ENCODE data around the gene CBX7. TPM values are rescaled to one million over a fixed set of nuclear protein-coding genes. Genes with fewer than 3 reads are reported as not detected.

CBX7 gene
- total and polyA plus RNA-seq, 2 donors (not counting 3 experiments of a cell fraction or from before 2014, with no cell fraction given), result 3.4 to 7.1 TPM

- no peak overlapping the region for H3K4me2 ChIP-seq (ENCODE audit: insufficient read depth, low read length)
- ChIA-PET POLR2A (no interaction called here), CTCF (no interaction called here)
- H3K9me1 ChIP-seq (replicated peaks; ENCODE audit: control insufficient read depth, extremely low read depth, insufficient read depth, low read length), result no peaks in the 10 kb centered on the region
- no TSS peak for BruUV-seq (replicated peaks)
- TF ChIP-seq FOS (IDR thresholded peaks at IDR 0.05; ENCODE audit: borderline replicate concordance, insufficient read depth, low read length), result no peak
- TF ChIP-seq JUN (IDR thresholded peaks at IDR 0.05; ENCODE audit: borderline replicate concordance, insufficient read depth, insufficient read length, low read depth), result no peak
- no peak for TF ChIP-seq MAX (IDR thresholded peaks at IDR 0.05; ENCODE audit: insufficient read depth, insufficient read length)
- H3K27me3 ChIP-seq (ENCODE audit: control insufficient read depth in 2 of 2, insufficient read depth in 2 of 2, low read length in 2 of 2), result peaks cover 0 to 4% of the 10 kb centered on the region in 2 experiments
- no peaks in the 10 kb centered on the region for H3K36me3 ChIP-seq (ENCODE audit: control insufficient read depth in 2 of 2, extremely low read depth in 1 of 2, insufficient read depth in 2 of 2, low read length in 2 of 2)
- H3K4me3 ChIP-seq (replicated peaks in 1 of 3; ENCODE audit: insufficient read depth in 1 of 3, low read depth in 1 of 3, low read length in 3 of 3), result no peak overlapping the region
- H3K4me1 ChIP-seq (ENCODE audit: control insufficient read depth, extremely low read depth, insufficient read depth, low read length), result no peaks in the 10 kb centered on the region
- no peaks in the 10 kb centered on the region for H3K79me2 ChIP-seq (ENCODE audit: control insufficient read depth, insufficient read depth, low read length)
- intact Hi-C loops (cut with micrococcal nuclease), result no loop called here
- no peak overlapping the region for H3K9ac ChIP-seq (replicated peaks; ENCODE audit: extremely low read depth, insufficient read depth, low read length)
- DNase-seq (ENCODE audit: low read depth, low spot score) (no peak), FAIRE-seq (no peak)
- H2AFZ ChIP-seq (ENCODE audit: low read depth, low read length), result no peak overlapping the region
- no peaks in the 10 kb centered on the region for H4K20me1 ChIP-seq (replicated peaks; ENCODE audit: control insufficient read depth, extremely low read depth, insufficient read depth, low read length)
- no peak overlapping the region for H3K27ac ChIP-seq (ENCODE audit: insufficient read depth, low read depth, low read length)
- H3K9me3 ChIP-seq (replicated peaks; ENCODE audit: control insufficient read depth, insufficient read depth, low read length), result no peaks in the 10 kb centered on the region
- dilution Hi-C loops (cut with MboI; ENCODE audit: extremely low pct_ligation_motif_present, low sequenced_read_pairs), result no loop called here
These were observed 64.4 kb downstream of the CBX7 start for GRCh38 chr22:39087881-39088684.

- H3K4me2 ChIP-seq (ENCODE audit: insufficient read depth, low read length), result no peak overlapping the region
- intact Hi-C loops (cut with micrococcal nuclease), result no loop called here
- no peaks in the 10 kb centered on the region for H3K27me3 ChIP-seq (ENCODE audit: control insufficient read depth in 2 of 2, insufficient read depth in 2 of 2, low read length in 2 of 2)
- dilution Hi-C loops (cut with MboI; ENCODE audit: extremely low pct_ligation_motif_present, low sequenced_read_pairs), result no loop called here
- no TSS peak for BruUV-seq (replicated peaks)
- ChIA-PET CTCF (no interaction called here), POLR2A (no interaction called here)
- H3K9ac ChIP-seq (replicated peaks; ENCODE audit: extremely low read depth, insufficient read depth, low read length), result no peak overlapping the region
- no peaks in the 10 kb centered on the region for H3K9me3 ChIP-seq (replicated peaks; ENCODE audit: control insufficient read depth, insufficient read depth, low read length)
- no peak overlapping the region for H3K27ac ChIP-seq (ENCODE audit: insufficient read depth, low read depth, low read length)
- H2AFZ ChIP-seq (ENCODE audit: low read depth, low read length), result no peak overlapping the region
- no peaks in the 10 kb centered on the region for H3K36me3 ChIP-seq (ENCODE audit: control insufficient read depth in 2 of 2, extremely low read depth in 1 of 2, insufficient read depth in 2 of 2, low read length in 2 of 2)
- H3K9me1 ChIP-seq (replicated peaks; ENCODE audit: control insufficient read depth, extremely low read depth, insufficient read depth, low read length), result no peaks in the 10 kb centered on the region
- FAIRE-seq (no peak), DNase-seq (ENCODE audit: low read depth, low spot score) (no peak)
- H3K4me1 ChIP-seq (ENCODE audit: control insufficient read depth, extremely low read depth, insufficient read depth, low read length), result no peaks in the 10 kb centered on the region
- H3K79me2 ChIP-seq (ENCODE audit: control insufficient read depth, insufficient read depth, low read length), result no peaks in the 10 kb centered on the region
- TF ChIP-seq GATA2 (IDR thresholded peaks at IDR 0.05; ENCODE audit: insufficient read depth, insufficient read length, low read depth, low read length), result no peak
- TF ChIP-seq EZH2 (IDR thresholded peaks at IDR 0.05; ENCODE audit: borderline replicate concordance, low read depth, low read length, severe bottlenecking), result no peak
- no peak for TF ChIP-seq MAX (IDR thresholded peaks at IDR 0.05; ENCODE audit: insufficient read depth, insufficient read length)
- TF ChIP-seq CTCF (IDR thresholded peaks at IDR 0.05; ENCODE audit: extremely low read depth in 1 of 2, insufficient read depth in 1 of 2, low read depth in 1 of 2, low read length in 2 of 2), result no peak
- no peak for TF ChIP-seq POLR2AphosphoS5 (IDR thresholded peaks at IDR 0.05; ENCODE audit: insufficient read depth, low read depth, low read length)
- TF ChIP-seq FOS (IDR thresholded peaks at IDR 0.05; ENCODE audit: borderline replicate concordance, insufficient read depth, low read length), result no peak
- no peak for TF ChIP-seq POLR2A (IDR thresholded peaks at IDR 0.05; ENCODE audit: low read depth, low read length)
- no peak for TF ChIP-seq MYC (IDR thresholded peaks at IDR 0.05; ENCODE audit: low read depth, low read length)
- TF ChIP-seq JUN (IDR thresholded peaks at IDR 0.05; ENCODE audit: borderline replicate concordance, insufficient read depth, insufficient read length, low read depth), result no peak
- H3K4me3 ChIP-seq (replicated peaks in 1 of 3; ENCODE audit: insufficient read depth in 1 of 3, low read depth in 1 of 3, low read length in 3 of 3), result no peak overlapping the region
- H4K20me1 ChIP-seq (replicated peaks; ENCODE audit: control insufficient read depth, extremely low read depth, insufficient read depth, low read length), result no peaks in the 10 kb centered on the region
These were observed 65.4 kb downstream of the CBX7 start for GRCh38 chr22:39087098-39087497.

Data from endothelial cell of umbilical vein (primary cell).